Measurements from ENCODE around the gene DERA. TPM values are rescaled to one million over a fixed set of nuclear protein-coding genes. Genes with fewer than 3 reads are reported as not detected.

The DERA gene
- total RNA-seq, 1 donor from 2014 or later, result 91.2 TPM

GRCh38 chr12:15984097-15984800 lies 73.1 kb downstream of the DERA start:
- no peaks in the 10 kb centered on the region for H3K4me1 ChIP-seq
- DNase-seq (ENCODE audit: low spot score), result no peak
- H3K9ac ChIP-seq, result no peak overlapping the region
- H3K27me3 Mint-ChIP-seq (ENCODE audit: insufficient read depth, low read depth), result no peaks in the 10 kb centered on the region
- H3K9me3 Mint-ChIP-seq, result no peaks in the 10 kb centered on the region
- TF ChIP-seq EZH2phosphoT487 (IDR thresholded peaks at IDR 0.05) (no peak), EZH2 (IDR thresholded peaks at IDR 0.05) (no peak)
- TF ChIP-seq, protein P1, sequence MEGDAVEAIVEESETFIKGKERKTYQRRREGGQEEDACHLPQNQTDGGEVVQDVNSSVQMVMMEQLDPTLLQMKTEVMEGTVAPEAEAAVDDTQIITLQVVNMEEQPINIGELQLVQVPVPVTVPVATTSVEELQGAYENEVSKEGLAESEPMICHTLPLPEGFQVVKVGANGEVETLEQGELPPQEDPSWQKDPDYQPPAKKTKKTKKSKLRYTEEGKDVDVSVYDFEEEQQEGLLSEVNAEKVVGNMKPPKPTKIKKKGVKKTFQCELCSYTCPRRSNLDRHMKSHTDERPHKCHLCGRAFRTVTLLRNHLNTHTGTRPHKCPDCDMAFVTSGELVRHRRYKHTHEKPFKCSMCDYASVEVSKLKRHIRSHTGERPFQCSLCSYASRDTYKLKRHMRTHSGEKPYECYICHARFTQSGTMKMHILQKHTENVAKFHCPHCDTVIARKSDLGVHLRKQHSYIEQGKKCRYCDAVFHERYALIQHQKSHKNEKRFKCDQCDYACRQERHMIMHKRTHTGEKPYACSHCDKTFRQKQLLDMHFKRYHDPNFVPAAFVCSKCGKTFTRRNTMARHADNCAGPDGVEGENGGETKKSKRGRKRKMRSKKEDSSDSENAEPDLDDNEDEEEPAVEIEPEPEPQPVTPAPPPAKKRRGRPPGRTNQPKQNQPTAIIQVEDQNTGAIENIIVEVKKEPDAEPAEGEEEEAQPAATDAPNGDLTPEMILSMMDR (IDR thresholded peaks at IDR 0.05), result no peak
- no peak overlapping the region for H3K4me2 ChIP-seq
- H3K4me3 ChIP-seq, result no peak overlapping the region
- H3K36me3 Mint-ChIP-seq, result peaks cover 34% of the 10 kb centered on the region
- no peaks in the 10 kb centered on the region for H3F3A ChIP-seq (ENCODE audit: low read depth)
- no peaks in the 10 kb centered on the region for H3K36me3 ChIP-seq
- H3K27ac ChIP-seq, result no peak overlapping the region
- H3K4me1 Mint-ChIP-seq, result no peaks in the 10 kb centered on the region
- H3K27ac Mint-ChIP-seq, result no peak overlapping the region
- H3K9me3 ChIP-seq (ENCODE audit: low read depth), result no peaks in the 10 kb centered on the region
- H3K27me3 ChIP-seq, result no peaks in the 10 kb centered on the region
- no peaks in the 10 kb centered on the region for H4K20me1 ChIP-seq (ENCODE audit: low read depth)
- H3K79me2 ChIP-seq (ENCODE audit: low read depth), result no peaks in the 10 kb centered on the region
- no peak overlapping the region for H3K4me3 Mint-ChIP-seq
- no peak overlapping the region for H2AFZ ChIP-seq (replicated peaks)

DNA sequence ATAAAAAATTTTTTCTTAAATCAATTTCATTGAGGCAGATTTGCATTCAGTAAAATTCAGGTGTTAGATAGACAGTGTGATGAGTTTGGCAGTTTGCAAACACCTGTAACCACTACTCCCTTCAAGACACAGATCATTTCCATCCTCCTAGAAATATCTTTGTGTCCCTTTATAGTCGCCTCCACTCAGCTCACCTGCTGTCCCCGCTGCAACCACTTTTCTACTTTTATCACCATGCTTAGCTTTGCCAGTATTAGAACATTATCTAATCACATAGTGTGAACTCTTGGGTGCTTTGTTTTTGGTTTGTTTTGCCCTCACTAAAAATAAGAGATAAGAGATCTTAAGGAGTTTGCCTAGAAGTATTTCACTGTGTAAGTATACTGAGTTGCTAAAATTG lies 73.8 kb downstream of the DERA start:
- H3K27ac Mint-ChIP-seq, result no peak overlapping the region
- no peaks in the 10 kb centered on the region for H3K27me3 Mint-ChIP-seq (ENCODE audit: insufficient read depth, low read depth)
- H3K4me1 Mint-ChIP-seq, result no peaks in the 10 kb centered on the region
- Histone ChIP-seq H2AFZ (replicated peaks) (no peak overlapping the region), H3K36me3 (no peaks in the 10 kb centered on the region), H3K4me2 (no peak overlapping the region), H3K4me1 (no peaks in the 10 kb centered on the region), H3K4me3 (no peak overlapping the region), H3K27ac (no peak overlapping the region), H3K79me2 (ENCODE audit: low read depth) (no peaks in the 10 kb centered on the region), H3K9ac (no peak overlapping the region), H3K9me3 (ENCODE audit: low read depth) (no peaks in the 10 kb centered on the region), H4K20me1 (ENCODE audit: low read depth) (no peaks in the 10 kb centered on the region), H3K27me3 (no peaks in the 10 kb centered on the region), H3F3A (ENCODE audit: low read depth) (no peaks in the 10 kb centered on the region)
- DNase-seq (ENCODE audit: low spot score), result no peak
- H3K36me3 Mint-ChIP-seq, result peaks cover 36% of the 10 kb centered on the region
- H3K4me3 Mint-ChIP-seq, result no peak overlapping the region
- TF ChIP-seq EZH2 (IDR thresholded peaks at IDR 0.05) (no peak), EZH2phosphoT487 (IDR thresholded peaks at IDR 0.05) (no peak)
- TF ChIP-seq, protein P1 (IDR thresholded peaks at IDR 0.05), result no peak
- H3K9me3 Mint-ChIP-seq, result no peaks in the 10 kb centered on the region

DNA sequence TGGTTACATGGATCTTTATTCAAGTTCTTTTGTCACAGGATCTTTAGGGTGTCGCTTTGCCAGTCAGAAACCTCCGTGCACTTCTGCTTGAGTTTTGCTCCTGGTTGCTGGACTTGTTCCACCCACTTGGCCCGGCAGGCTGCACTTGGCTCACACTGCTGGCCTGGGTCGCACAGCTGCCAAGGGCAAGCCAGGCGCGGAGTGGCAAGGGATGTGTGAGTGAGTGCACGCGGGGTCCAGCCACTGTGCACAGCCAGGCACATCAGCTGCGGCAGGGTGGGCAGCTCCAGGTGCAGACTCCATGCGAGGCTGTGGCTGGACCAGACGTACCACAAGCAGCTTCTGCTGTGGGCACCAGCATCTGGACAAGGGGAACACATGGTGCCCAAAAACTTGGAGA lies 76.6 kb downstream of the DERA start:
- H4K20me1 ChIP-seq (ENCODE audit: low read depth), result no peaks in the 10 kb centered on the region
- H3K9me3 ChIP-seq (ENCODE audit: low read depth), result no peaks in the 10 kb centered on the region
- no peaks in the 10 kb centered on the region for H3K27me3 ChIP-seq
- no peak overlapping the region for H3K27ac Mint-ChIP-seq
- H3K4me3 Mint-ChIP-seq, result no peak overlapping the region
- no peaks in the 10 kb centered on the region for H3K4me1 ChIP-seq
- H3K9ac ChIP-seq, result no peak overlapping the region
- H3K4me1 Mint-ChIP-seq, result no peaks in the 10 kb centered on the region
- H3K27ac ChIP-seq, result no peak overlapping the region
- peaks cover 48% of the 10 kb centered on the region for H3K36me3 Mint-ChIP-seq
- no peak overlapping the region for H3K4me2 ChIP-seq
- TF ChIP-seq, protein P1 (IDR thresholded peaks at IDR 0.05), result no peak
- TF ChIP-seq EZH2 (IDR thresholded peaks at IDR 0.05), result no peak
- TF ChIP-seq EZH2phosphoT487 (IDR thresholded peaks at IDR 0.05), result no peak
- no peaks in the 10 kb centered on the region for H3K36me3 ChIP-seq
- H3K79me2 ChIP-seq (ENCODE audit: low read depth), result no peaks in the 10 kb centered on the region
- no peak for DNase-seq (ENCODE audit: low spot score)
- H3K4me3 ChIP-seq, result no peak overlapping the region
- no peak overlapping the region for H2AFZ ChIP-seq (replicated peaks)
- no peaks in the 10 kb centered on the region for H3K9me3 Mint-ChIP-seq
- no peaks in the 10 kb centered on the region for H3F3A ChIP-seq (ENCODE audit: low read depth)
- H3K27me3 Mint-ChIP-seq (ENCODE audit: insufficient read depth, low read depth), result no peaks in the 10 kb centered on the region
